Measurements from ENCODE around the gene CCDC85C. TPM values are rescaled to one million over a fixed set of nuclear protein-coding genes. Genes with fewer than 3 reads are reported as not detected.

Gene CCDC85C
- total RNA-seq, 1 donor from 2014 or later, result 18.6 TPM

DNA sequence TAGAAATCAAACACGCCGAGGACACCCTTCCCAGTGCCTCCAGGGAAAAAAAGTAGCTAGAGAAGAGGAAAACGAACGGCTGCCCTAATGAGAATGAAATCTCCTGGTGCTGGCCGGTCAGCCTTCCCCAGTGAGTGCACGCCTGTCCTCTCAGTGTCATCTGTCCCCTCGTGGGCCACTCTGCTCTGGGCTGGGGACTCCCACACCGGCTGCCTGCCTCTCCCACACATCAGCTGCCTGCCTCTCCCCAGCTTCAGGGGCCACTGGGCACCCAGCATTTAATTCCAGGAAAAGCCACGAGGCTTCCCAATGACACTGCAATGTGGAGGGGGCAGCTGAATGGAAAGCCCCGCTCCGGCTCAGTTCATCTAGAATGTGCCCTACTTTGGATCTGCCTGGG, 59.0 kb downstream of the CCDC85C start:
- no peak for DNase-seq (ENCODE audit: extremely low read depth, low read depth, low spot score)

DNA sequence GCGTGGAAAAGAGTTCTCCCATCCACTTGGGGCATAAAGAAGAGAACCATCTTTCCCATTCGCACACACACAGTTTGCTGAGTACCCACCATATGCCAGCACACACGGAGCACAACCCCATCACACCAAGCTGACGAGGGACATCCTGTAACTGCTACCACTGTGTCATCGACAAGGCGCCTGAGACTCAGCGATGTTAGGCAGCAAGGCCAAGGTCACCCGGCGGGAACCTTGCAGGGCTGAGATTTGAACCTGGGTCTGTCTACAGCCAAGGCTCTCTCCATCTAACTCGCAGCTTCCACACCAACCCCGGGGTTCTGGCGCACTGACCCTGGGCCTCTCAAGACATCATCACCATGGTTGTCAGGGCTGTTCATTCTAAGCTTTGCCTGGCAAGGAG, 60.0 kb downstream of the CCDC85C start:
- DNase-seq (ENCODE audit: extremely low read depth, low read depth, low spot score), result no peak

DNA sequence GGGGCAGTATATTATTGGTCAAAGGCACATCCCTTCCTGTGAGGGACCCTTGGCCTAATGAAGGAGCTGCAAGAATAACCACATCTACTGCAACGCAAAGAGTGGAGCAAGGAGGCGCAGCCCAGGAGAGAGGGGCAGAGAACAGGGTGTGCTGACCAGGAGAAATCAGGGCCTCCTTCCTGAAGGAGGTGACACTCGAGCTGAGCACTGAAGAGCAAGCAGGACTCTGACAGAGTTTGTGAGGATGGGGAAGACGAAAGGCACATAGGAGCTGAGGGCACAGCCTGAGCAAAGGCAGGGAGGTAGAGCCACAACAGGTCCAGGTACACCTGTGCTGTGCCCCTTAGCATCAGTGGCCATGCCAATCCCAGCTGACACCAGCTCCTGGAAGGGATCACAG, 60.6 kb downstream of the CCDC85C start:
- no peak for DNase-seq (ENCODE audit: extremely low read depth, low read depth, low spot score)

DNA sequence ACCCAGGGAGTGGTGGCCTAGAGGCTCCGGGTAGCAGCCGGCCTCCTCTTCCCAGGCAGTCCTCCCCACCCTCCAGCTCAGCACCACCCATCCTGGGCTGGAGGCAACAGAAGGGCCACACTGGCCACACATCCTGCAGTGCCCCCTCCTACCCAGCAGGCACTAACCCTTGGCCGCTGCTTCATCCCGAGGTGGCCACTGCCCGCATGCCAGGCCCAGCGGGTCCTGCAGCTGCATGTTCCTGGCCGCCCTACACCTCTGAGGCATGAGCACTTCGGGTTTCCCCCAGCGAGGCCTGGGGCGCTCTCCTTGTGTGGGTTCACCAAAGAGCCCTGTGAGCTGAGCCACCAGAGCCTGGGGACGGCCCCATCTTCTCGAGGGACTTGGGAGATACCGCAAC, 61.4 kb downstream of the CCDC85C start:
- DNase-seq (ENCODE audit: extremely low read depth, low read depth, low spot score), result no peak

DNA sequence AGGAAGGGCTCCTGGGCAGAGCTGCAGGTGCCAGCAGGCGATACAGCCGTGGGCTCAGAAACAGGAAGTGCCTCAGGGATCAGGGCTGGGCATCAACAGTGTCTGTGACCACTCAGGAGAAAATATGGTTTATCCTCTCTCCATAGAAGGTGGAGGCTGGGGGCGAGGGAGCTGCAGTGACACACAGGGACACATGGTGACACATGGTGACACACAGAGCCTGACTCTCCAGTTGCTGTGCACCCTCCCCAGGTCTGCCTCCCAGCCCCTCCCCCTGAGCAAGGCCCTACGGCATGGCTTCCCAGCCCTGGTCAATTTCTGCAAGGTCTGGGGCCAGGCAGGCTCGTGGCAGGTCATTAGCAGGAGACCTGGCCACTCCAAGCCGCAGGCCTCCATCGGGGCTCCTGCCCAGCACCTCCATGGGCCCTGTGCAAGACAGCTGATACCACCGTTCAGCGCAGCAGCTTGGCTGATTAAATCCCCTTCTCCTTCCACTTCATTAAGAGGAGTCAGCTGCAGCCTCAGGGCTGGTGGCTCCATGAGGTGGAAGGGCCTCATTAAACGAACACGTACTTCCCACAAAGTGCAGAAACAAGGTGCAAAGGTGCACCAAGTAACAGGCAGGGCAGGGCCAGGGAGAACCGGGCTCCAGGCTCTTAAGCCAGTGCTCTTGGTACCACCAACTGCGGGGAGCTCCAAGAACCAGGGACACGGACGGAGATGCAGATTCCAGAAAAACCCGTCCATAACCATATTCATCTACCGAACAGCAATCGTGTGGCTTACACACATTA, 62.1 kb downstream of the CCDC85C start:
- no peak for DNase-seq (ENCODE audit: extremely low read depth, low read depth, low spot score)

DNA sequence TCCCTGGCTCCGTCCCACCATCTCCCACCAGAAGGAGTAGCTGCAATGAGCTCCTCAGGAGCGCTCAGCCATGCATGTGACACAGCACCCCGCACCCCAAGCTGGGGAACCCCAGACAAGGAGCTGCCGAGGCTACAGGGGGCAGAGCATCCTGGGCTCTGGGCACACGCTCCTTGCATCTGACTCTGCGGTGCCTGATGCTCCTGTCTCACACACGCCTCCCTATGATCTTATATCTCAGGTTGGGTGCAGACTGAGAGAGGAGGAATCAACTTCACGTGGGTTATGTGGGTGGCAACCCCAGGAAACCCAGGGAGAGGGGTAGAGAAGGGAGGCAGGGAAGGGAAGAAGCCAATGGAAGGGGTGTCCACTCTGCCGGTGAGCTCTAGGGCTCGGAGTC, 62.8 kb downstream of the CCDC85C start:
- no peak for DNase-seq (ENCODE audit: extremely low read depth, low read depth, low spot score)

DNA sequence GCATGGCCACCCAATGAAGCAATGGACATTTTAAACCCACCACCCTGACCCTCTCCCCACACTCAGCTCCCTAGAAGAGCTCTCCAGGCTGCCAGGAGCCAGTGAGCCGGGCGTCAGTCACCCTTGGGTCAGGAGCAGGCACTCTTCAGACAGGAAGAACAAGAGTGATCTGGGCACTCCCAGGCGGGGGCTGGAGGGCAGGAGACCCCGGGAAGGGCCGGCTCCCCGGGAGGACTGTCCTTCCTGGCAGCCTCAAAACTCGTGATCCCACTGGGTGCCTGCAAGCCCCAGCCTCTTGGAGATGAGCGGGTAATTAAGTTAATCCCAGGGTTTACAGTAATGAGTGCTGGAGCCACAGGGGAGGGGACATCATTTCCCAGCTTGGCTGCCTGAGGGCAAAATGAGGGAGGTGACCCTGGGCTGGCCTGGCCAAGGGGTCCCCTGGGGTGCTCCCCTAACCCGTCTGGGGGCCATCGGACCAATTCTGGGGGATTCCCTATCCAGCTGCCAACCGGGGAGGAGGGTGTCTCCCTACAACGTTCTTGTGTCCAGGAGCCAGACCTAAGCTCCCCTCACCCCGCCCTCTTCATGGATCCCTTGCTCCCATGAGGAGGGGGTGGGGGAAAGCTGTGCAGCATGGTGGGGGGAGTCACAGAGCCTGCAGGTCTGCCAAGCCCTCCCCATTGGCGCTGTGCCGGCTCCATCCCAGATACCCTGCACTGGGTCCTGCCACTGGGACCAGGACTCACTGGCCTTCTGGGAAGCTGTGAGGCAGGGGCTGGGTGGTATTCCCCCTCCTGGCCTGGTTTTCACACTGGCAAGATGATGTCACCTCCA, 63.6 kb downstream of the CCDC85C start:
- no peak for DNase-seq (ENCODE audit: extremely low read depth, low read depth, low spot score)

DNA sequence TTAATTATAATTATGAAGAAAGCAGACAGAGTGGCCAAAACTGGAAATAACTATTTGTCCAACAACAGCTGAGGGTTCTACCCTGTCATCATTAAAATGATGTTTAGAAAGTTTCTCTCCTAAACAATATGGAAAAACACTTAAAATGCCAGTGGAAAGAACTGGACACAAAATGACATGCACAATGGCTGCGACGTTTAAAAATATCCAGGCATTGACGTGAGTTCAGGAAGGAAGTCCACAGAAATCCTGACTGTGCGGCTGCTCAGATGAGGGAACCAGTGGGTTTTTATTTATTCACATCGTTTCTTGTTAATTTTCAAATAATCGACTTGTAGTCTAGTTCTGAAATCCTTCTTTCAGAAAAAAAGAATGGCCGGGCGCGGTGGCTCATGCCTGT, 64.5 kb downstream of the CCDC85C start:
- peak; percentile 41 for DNase-seq (ENCODE audit: extremely low read depth, low read depth, low spot score)

DNA sequence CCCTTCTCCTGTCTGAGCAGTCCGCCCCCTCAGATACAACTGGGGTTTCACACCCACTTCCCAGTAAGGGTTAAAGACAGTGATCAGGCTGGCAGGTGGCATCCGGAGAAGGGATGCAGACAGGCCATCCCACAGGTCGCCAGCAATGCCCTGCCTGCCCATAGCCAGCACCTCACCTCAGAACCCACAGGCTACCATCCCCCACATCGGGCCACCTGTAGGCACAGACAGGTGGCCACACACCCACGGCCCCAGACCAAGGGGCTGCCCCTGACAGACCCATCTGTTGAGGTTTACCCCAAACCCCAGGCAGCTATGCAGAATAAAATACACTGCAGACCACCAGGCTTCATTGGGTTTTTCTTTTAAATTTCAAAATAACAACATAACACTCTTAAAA, 65.3 kb downstream of the CCDC85C start:
- DNase-seq (ENCODE audit: extremely low read depth, low read depth, low spot score), result no peak

DNA sequence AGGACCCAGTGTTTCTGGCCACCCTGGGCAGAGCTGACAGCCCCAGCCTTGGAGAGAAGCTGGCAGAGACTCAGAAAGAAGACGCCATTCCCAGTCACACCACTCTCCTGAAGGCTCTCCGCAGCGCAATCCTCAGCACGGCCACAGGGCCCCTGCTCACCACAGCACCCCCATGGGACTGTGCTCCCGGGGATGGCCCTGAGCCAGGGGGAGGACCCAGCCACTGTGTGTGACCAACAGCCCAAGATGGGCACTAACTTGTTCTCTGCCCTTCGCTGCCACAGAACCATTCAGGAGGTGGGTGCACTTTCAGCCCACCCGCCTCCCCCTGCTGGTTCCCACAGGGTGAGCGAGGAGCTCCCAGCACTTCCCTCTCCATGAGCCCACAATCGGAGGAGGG, 65.7 kb downstream of the CCDC85C start:
- no peak for DNase-seq (ENCODE audit: extremely low read depth, low read depth, low spot score)

DNA sequence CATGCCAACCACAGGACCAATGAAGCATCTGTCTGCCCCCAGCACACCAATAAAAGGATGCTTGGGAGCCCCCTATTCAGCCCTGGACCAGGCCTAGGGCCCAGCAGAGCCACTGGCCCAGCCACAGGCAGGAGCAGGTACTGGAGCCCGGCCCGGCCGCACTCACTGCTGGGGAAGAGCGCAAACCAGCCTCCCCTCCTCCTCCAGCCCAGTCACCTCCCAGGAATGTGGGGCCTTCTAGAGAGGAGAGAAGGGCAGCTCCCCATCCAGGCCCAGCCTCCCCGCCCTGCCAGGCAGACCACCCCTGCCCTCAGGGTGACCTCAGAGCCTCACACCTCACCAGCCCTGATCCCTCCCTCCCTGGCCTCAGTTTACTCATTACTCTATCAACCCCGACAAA, 66.6 kb downstream of the CCDC85C start:
- DNase-seq (ENCODE audit: extremely low read depth, low read depth, low spot score), result no peak

DNA sequence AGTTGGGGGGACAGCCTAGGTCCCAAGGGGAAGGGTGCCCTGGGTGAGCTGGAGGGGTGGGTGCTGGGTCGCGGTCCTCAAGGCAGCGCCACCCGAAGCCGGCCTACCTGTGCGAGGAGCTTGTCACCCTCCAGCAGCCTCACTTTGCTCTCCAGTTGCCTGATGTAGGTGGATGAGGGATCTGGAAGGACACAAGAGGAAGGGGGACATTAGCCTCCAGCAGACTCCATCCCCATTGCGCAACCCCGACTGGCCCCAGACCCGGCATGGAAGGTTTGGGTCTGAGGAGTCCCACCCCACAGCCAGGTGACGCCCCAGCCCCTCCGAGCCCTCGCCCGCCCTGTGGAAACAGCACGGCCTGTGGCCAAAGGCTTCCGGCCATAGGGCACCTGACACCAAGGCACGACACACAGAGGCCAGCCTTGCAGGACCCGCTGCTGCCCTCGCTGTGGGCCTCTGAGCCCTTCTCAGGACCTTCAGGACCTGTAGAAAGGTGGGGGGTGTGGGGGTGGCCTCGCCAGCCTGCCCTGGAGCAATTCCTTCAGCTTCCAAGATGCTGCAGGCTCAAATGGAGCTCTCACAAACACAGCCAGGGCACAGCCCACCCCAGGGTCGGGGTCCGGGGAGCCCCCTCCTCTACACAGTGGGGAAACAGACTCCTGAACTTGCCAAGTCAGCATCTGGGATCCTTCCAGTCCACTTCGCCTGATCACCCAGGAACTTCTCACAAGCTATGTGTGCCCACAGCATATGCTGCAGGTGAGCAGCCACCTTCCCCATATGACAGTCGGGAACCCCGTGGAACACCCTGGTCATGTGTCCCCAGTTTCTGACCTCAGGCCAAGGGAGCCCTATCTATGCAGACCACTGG, 67.9 kb downstream of the CCDC85C start:
- DNase-seq (ENCODE audit: extremely low read depth, low read depth, low spot score), result no peak

DNA sequence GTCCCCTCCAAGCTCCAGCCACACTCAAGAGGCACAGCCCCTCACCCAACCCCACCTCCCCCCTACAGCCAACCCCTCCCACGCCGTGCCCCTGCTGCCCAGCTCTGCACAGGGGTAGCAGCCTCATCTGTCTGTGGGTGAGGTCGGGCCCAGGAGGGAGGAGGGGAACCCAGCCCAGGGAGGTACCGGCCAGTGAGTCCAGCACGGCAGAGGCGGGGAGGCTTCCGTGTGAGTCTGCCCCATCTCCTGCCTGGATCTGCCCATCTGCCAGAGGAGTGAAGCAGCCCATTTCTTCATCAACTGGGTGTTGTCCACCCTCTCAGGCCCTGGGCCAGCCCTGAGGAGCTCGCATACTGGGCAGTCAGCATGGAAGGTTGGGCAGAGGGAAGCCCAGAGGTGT, 68.6 kb downstream of the CCDC85C start:
- DNase-seq (ENCODE audit: extremely low read depth, low read depth, low spot score), result no peak

DNA sequence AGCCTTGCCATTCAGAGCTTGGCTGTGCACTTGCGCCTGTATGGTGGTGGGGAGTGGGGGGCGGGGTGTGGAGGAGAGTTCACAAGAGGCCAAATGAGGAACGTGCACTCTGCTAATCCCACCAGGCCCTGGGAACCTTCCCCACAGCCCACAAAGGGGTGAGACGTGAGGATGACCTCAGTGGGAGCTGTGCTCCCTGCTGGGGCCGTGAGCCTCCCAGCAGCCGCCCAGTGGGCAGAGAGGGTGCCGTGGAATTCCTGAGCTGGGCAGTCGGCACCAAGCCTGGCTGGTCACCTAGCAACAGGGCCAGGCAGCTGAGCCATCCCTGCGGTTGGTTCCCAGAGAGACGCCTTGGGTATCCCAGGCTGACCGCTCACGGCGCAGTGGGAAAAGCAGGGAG, 69.1 kb downstream of the CCDC85C start:
- no peak for DNase-seq (ENCODE audit: extremely low read depth, low read depth, low spot score)

DNA sequence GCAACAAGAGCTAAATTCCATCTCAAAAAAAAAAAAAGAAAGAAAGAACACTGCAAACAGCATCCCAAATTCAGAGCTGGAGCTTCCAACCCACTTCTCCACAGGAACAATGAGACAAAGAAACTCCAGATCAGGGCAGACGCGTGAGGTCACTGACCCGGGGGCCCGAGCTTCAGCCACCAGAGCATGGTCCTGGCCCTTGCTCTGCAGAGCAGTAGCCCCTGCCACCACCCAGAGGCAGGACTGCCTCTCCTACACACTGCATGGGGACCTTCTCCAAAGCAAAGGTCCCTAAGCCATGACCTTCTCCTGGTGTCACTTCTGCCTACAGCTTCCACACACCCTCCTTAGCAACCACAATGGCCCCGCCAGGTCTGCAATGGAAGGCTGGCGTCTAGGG, 69.7 kb downstream of the CCDC85C start:
- no peak for DNase-seq (ENCODE audit: extremely low read depth, low read depth, low spot score)

DNA sequence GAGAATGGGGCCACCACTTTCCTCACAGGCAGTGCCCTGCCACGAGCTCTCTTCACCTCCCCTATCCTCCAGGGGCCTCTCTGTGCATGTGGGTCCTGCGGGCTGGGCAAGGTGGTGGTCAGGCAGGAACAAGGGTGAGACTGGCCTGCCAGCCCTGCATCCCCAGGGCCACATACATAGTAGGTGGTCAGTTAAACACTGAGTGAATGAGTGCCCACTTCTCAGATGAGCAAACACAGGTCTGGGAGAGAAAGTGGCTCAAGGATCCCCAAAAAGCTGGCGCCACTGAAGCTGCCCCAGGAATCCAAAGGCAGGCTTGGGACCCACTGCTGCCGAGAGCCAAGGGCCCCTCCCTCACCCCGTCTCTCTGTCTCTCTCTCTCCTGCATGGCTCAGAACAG, 71.7 kb downstream of the CCDC85C start:
- DNase-seq (ENCODE audit: extremely low read depth, low read depth, low spot score), result no peak

DNA sequence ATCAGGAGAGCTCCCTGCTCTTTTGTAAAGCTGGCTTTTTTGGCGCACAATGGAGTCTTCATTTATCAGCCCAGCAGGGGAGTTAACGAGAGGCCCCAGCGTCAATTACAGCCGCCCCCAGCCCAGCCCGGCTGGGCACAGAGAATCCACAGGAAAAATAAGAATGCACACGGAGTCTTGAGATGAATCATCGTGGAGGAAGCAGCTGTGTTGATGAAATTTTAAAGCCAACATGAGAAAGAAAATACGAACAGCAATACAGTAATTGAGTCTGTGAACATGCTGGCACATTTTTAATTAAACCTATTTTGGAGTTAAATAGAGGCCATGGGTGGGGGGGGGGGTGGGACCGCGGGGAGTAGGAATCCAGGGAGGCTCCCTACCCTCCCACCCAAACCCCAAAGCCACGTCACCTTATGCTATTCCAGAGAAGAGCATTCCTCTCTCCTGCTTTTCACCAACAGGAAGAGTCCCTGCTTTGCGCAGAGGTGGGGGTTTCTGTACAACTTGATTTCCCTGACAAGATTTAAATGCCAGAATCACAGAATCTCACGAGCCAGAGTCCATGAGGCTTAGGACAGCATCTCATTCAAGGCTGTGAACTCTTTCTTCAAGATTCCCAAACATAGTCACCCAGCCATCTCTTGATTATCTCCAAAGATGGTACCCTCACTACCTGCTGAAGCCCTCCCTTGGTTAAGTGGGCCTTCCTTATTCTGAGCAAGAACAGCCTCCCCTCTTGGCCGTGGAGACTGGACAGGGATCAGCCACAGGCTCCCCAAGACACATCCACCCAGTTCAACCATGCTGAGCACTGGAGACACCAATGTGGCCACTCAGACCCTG, 72.5 kb downstream of the CCDC85C start:
- DNase-seq (ENCODE audit: extremely low read depth, low read depth, low spot score), result peak; percentile 73

DNA sequence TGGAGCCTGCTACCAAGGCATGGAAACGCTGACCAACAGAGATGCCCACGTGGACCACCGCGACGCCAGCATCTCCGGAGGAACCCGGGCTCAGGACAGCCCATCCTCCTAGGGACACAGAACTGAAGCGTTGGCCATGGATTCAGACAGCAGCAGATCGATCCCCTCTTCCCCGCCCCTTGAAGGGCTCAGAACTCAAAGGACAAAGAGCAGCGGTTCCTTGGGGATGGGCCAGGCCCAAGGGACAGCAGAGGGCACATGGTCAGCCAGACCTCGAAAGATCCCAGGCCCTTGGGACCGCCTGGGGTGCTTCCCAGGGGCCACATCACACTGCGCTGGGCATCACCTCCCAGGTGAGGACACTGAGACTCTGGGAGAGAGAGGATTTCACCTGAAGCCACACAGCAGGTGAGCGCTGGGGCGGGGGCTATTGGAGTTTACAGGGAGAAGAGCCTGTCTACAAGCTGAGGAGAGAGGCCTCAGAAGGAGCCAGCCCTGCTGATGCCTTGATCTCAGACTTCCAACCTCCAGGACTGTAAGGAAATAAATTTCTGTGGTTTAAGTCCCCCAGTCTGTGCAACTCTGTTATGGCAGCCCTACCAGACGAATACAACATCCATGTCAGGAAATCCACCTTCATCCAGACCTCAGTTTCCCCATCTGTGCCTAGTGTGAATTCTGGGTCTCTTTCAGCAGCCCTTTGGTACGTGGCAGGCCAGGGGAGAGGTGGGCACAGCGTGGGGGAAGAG, 73.4 kb downstream of the CCDC85C start:
- DNase-seq (ENCODE audit: extremely low read depth, low read depth, low spot score), result no peak

DNA sequence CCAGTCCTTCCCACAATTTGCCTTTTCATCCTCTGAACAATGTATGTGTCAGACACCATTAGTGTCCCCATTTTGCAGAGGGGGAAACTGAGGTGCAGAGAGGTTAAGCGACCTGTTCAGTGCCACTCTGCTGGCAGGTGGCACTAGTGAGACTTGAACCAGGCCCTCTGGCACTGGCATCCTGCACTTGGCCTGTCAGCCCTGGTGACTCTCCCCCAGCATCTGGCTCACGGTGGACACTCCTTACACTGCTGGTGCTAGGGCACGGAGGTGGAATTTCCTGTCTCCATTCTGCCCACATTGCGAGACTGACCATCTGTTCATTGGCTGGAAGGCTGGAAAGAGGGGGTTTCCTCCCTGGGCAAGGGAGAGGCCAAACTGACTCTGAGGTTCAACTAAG, 74.1 kb downstream of the CCDC85C start:
- peak; percentile 23 for DNase-seq (ENCODE audit: extremely low read depth, low read depth, low spot score)
